K562 (cell line): ENCODE results near the gene CTNNA3. TPM values are rescaled to one million over a fixed set of nuclear protein-coding genes. Genes with fewer than 3 reads are reported as not detected.

Experiments used
- ATAC-seq: fragments of 200-7000 bp; cut with Tn5 transposase; 3 replicates; pipeline ENCODE4 v1.9.1; 2020; ENCODE audit warnings: moderate library complexity
- BruUV-seq: library from RNA; stranded (reverse); fragments of 400-500 nt; replicated peaks from 2 replicates; lab custom pipeline; 2021; lab: Mats Ljungman, UMichigan
- CTCF ChIA-PET: fragments of 300-600 bp; formaldehyde crosslinking; extraction: SDS; loops from one replicate; lab custom pipeline; 2021; ENCODE audit warnings: low intra/inter-chr PET ratio; lab: Yijun Ruan, JAX
- POLR2A ChIA-PET: fragments of 300-600, 350-650 bp; sonication (Branson Sonifier 250); formaldehyde crosslinking; extraction: SDS; loops from one replicate; lab custom pipeline; 2021; ENCODE audit warnings: antibody characterized with exemption, inconsistent platforms; lab: Yijun Ruan, JAX
- DNase-seq, 4 experiments: peaks; one replicate each; pipeline versions ENCODE4 v3.0.0 to v3.0.0-alpha.2; 2011 to 2018; ENCODE audit warnings: low spot score in 3 of 4, mixed read lengths in 3 of 4; ENCODE audit errors: extremely low read depth in 1 of 4
- FAIRE-seq: peaks from 2 replicates; lab custom pipeline; 2011; peaks lifted over from hg19 to GRCh38; lab: Jason Lieb, UNC
- H2AFZ ChIP-seq: 2 replicates; pipeline ENCODE4 v1.6.0; 2011; ENCODE audit warnings: low read depth, low read length, control low read depth, inconsistent platforms
- H3K27ac ChIP-seq: fragments of 200-600 bp; 3 replicates; pipeline ENCODE4 v1.8.0; 2011; ENCODE audit warnings: low read depth, mild to moderate bottlenecking, control low read depth, inconsistent platforms, low read length, moderate library complexity, mixed read lengths; ENCODE audit errors: extremely low read depth
- H3K27me3 ChIP-seq, 2 experiments: fragments of 300-600 bp in 1 of 2; 2 replicates in 1 of 2; 3 replicates in 1 of 2; pipeline versions ENCODE4 v1.6.0 to v1.8.0; 2011; ENCODE audit warnings: inconsistent platforms in 2 of 2, low read length in 2 of 2, mild to moderate bottlenecking in 1 of 2, mixed read lengths in 1 of 2, moderate library complexity in 1 of 2; ENCODE audit not compliant: control insufficient read depth in 2 of 2, insufficient read depth in 2 of 2
- H3K36me3 ChIP-seq: fragments of 300-600 bp; 3 replicates; pipeline ENCODE4 v1.8.0; 2011; ENCODE audit warnings: mild to moderate bottlenecking, low read length, inconsistent platforms; ENCODE audit not compliant: control insufficient read depth, insufficient read depth
- H3K4me1 ChIP-seq, 2 experiments: fragments of 200-600 bp in 1 of 2; replicated peaks in 1 of 2; 2 replicates in 1 of 2; 3 replicates in 1 of 2; pipeline versions ENCODE4 v1.5.1 to v1.8.0; 2011; ENCODE audit warnings: inconsistent platforms in 2 of 2, low read length in 2 of 2, mild to moderate bottlenecking in 1 of 2, mixed read lengths in 1 of 2, moderate library complexity in 1 of 2; ENCODE audit not compliant: control insufficient read depth in 2 of 2, insufficient read depth in 2 of 2
- H3K4me2 ChIP-seq: 2 replicates; pipeline ENCODE4 v1.6.1; 2011; ENCODE audit warnings: low read length, control low read depth, inconsistent platforms, mixed read lengths; ENCODE audit not compliant: insufficient read depth
- H3K4me3 ChIP-seq: fragments of 200-600 bp; sonication (generic), shearing (Covaris generic); 2 replicates; pipeline ENCODE4 v1.5.1; 2016; ENCODE audit warnings: control low read depth, inconsistent platforms
- H3K79me2 ChIP-seq: fragments of 200-600 bp; 3 replicates; pipeline ENCODE4 v1.8.0; 2011; ENCODE audit warnings: low read length, inconsistent platforms; ENCODE audit not compliant: control insufficient read depth, insufficient read depth
- H3K9ac ChIP-seq, 2 experiments: 2 replicates each; pipeline versions ENCODE4 v1.6.0 to v1.6.1; 2011; ENCODE audit warnings: low read depth in 2 of 2, low read length in 2 of 2, control low read depth in 1 of 2, inconsistent platforms in 1 of 2, mild to moderate bottlenecking in 1 of 2, mixed read lengths in 1 of 2; ENCODE audit not compliant: insufficient read depth in 1 of 2
- H3K9me1 ChIP-seq: one replicate; pipeline ENCODE4 v1.6.0; 2011; ENCODE audit warnings: inconsistent platforms, mild to moderate bottlenecking, low read length, moderate library complexity; ENCODE audit not compliant: control insufficient read depth, insufficient read depth
- H3K9me3 ChIP-seq: replicated peaks from 2 replicates; pipeline ENCODE4 v1.5.1; 2011; ENCODE audit warnings: low read depth, low read length, inconsistent platforms; ENCODE audit not compliant: control insufficient read depth, insufficient read depth
- H4K20me1 ChIP-seq: replicated peaks from 2 replicates; pipeline ENCODE4 v1.6.1; 2011; ENCODE audit warnings: low read length, inconsistent platforms, mixed read lengths; ENCODE audit not compliant: control insufficient read depth, insufficient read depth
- CC2D1A ChIP-seq: fragments of 450-650 bp; IDR thresholded peaks from 2 replicates; pipeline ENCODE4 v1.6.1; 2017; ENCODE audit warnings: mild to moderate bottlenecking
- DPF2 ChIP-seq: fragments of 450-650 bp; IDR thresholded peaks from 2 replicates; pipeline ENCODE4 v1.6.1; 2016
- FOXM1 ChIP-seq, 2 experiments: fragments of 450-650 bp in 1 of 2; sonication (generic) in 1 of 2; formaldehyde crosslinking in 1 of 2; IDR thresholded peaks; 2 replicates each; pipeline versions ENCODE4 v1.6.1 to v1.9.0; 2017 to 2022; ENCODE audit warnings: low read depth in 2 of 2, mild to moderate bottlenecking in 2 of 2, missing genetic modification reagents in 1 of 2, moderate library complexity in 1 of 2
- GTF2A2 ChIP-seq: IDR thresholded peaks from 2 replicates; pipeline ENCODE4 v1.6.1; 2016; ENCODE audit warnings: mild to moderate bottlenecking, missing genetic modification characterization, missing compliant biosample characterization
- IRF2 ChIP-seq: sonication (generic); formaldehyde crosslinking; IDR thresholded peaks from 2 replicates; pipeline ENCODE4 v1.8.1; 2022; ENCODE audit warnings: mild to moderate bottlenecking, missing genetic modification reagents
- KLF13 ChIP-seq: fragments of 450-650 bp; IDR thresholded peaks from 2 replicates; pipeline ENCODE4 v1.6.1; 2016; ENCODE audit warnings: missing genetic modification characterization, low read depth, mild to moderate bottlenecking, missing compliant biosample characterization, moderate library complexity, borderline replicate concordance
- MITF ChIP-seq: IDR thresholded peaks from 2 replicates; pipeline ENCODE4 v1.6.1; 2014; ENCODE audit warnings: antibody characterized with exemption
- PATZ1 ChIP-seq: fragments of 250-450 bp; sonication (Bioruptor Pico); IDR thresholded peaks from 2 replicates; pipeline ENCODE4 v1.5.0; 2020; ENCODE audit warnings: mild to moderate bottlenecking, borderline replicate concordance
- SMARCC2 ChIP-seq: fragments of 450-650 bp; IDR thresholded peaks from 2 replicates; pipeline ENCODE4 v1.6.1; 2017; ENCODE audit warnings: antibody characterized with exemption, moderate library complexity, mild to moderate bottlenecking, low read depth
- STAT5B ChIP-seq: fragments of 250-450 bp; sonication (Bioruptor Pico); IDR thresholded peaks from 2 replicates; pipeline ENCODE4 v1.8.0; 2021; ENCODE audit warnings: mild to moderate bottlenecking, inconsistent platforms
- ZNF318 ChIP-seq, 2 experiments: fragments of 450-650 bp; IDR thresholded peaks; 2 replicates each; pipeline ENCODE4 v1.6.1; 2016; ENCODE audit warnings: mild to moderate bottlenecking in 2 of 2, borderline replicate concordance in 1 of 2, low read depth in 1 of 2, moderate library complexity in 1 of 2
- ZNF436 ChIP-seq: fragments of 250-450, 450-650 bp; sonication (Bioruptor Pico); formaldehyde crosslinking; IDR thresholded peaks from 2 replicates; pipeline ENCODE4 v1.7.0; 2020; ENCODE audit warnings: mild to moderate bottlenecking
- WGBS: fragments of 100-300 bp; shearing (Covaris generic); methylation state at CpG from one replicate; pipeline ENCODE4 v1.1.6; 2016; ENCODE audit warnings: low coverage, mixed read lengths; ENCODE audit not compliant: insufficient coverage; ENCODE audit errors: missing lambda C conversion rate; 5-methylcytosine and 5-hydroxymethylcytosine counted together
- in situ Hi-C: fragments of 300-500 bp; cut with MboI; formaldehyde crosslinking; loops from 4 replicates; pipeline ENCODE4 v1.15.0; 2018; ENCODE audit warnings: inconsistent platforms, mixed read lengths
- intact Hi-C: fragments of 100-400 bp; cut with micrococcal nuclease; formaldehyde crosslinking; loops from 2 replicates; pipeline ENCODE4 v1.14.2; 2022
- polyA plus RNA-seq, 8 experiments: library from polyadenylated mRNA; depleted of rRNA in 4 of 8; stranded (reverse) in 5 of 8; unstranded in 3 of 8; fragments of >200 nt; fragmentation: Nextera tagmentation in 2 of 8; fragmentation: Illumina TruSeq in 1 of 8; extraction: Ambion mirVana in 2 of 8; extraction: Trizol in 1 of 8; gene quantifications; 2 replicates each; pipeline versions ENCODE4 v1.2.1 to v1.2.3, GENCODE V29; 2011 to 2014; ENCODE audit warnings: inconsistent platforms in 1 of 8, missing spikeins in 1 of 8
- total RNA-seq, 7 experiments: library from RNA; depleted of rRNA in 6 of 7; stranded (reverse); fragments of >200 nt in 6 of 7; fragmentation: Illumina TruSeq in 2 of 7; extraction: Trizol in 2 of 7; gene quantifications; 2 replicates each; pipeline versions ENCODE4 v1.2.1 to v1.2.3, GENCODE V29; 2011 to 2021; ENCODE audit warnings: low replicate concordance in 1 of 7

Gene CTNNA3
- total and polyA plus RNA-seq, 9 of the 15 experiments (the other 6 are each of a cell fraction or from before 2014, with no cell fraction given), result 0.04 TPM; not detected in 8

- Histone ChIP-seq H3K4me1 (no peaks in the 10 kb centered on the region), H3K4me2 (no peak overlapping the region), H3K36me3 (no peaks in the 10 kb centered on the region), H3K79me2 (no peaks in the 10 kb centered on the region), H3K9me3 (no peaks in the 10 kb centered on the region), H3K9me1 (no peaks in the 10 kb centered on the region), H3K27ac (no peak overlapping the region), H3K9ac (no peak overlapping the region), H2AFZ (no peak overlapping the region), H3K4me3 (no peak overlapping the region), H4K20me1 (no peaks in the 10 kb centered on the region), H3K27me3 (no peaks in the 10 kb centered on the region)
- FAIRE-seq (no peak), ATAC-seq (no peak), DNase-seq (no peak)
- intact Hi-C loops (no loop called here), in situ Hi-C loops (no loop called here)
- ChIA-PET POLR2A (no interaction called here), CTCF (no interaction called here)
- no TSS peak for BruUV-seq
- 1% methylated on average over 3 of the region's 3 CpGs for WGBS
- TF ChIP-seq STAT5B (no peak), DPF2 (no peak), IRF2 (CRISPR knock-in tag) (no peak), KLF13 (tag) (no peak), MITF (no peak), ZNF318 (IDR thresholded peaks at IDR 0.05; ENCODE audit: borderline replicate concordance in 1 of 2, low read depth in 1 of 2) (no peak), FOXM1 (IDR thresholded peaks at IDR 0.05; ENCODE audit: low read depth) (no peak), FOXM1 (CRISPR knock-in tag; IDR thresholded peaks at IDR 0.05; ENCODE audit: low read depth) (no peak), CC2D1A (no peak), PATZ1 (CRISPR knock-in tag) (no peak), GTF2A2 (tag) (no peak), ZNF436 (CRISPR knock-in tag) (no peak), SMARCC2 (no peak)
Observed at GRCh38 chr10:67553254-67553653, 142.7 kb downstream of the CTNNA3 start.
